ENCODE results near the gene LASP1NB.
A peak's percentile ranks its signal among the peaks of the same experiment; 100 is the strongest.

The LASP1NB gene

GRCh38 chr17:38889745-38890409 lies 35.5 kb upstream of the LASP1NB start:
- DNase-seq (no peak), ATAC-seq (ENCODE audit: low read depth) (no peak)
- Mint-ChIP-seq H3K4me3 (no peak overlapping the region), H3K27ac (no peak overlapping the region), H3K4me1 (peaks cover 33% of the 10 kb centered on the region), H3K9me3 (ENCODE audit: insufficient read depth) (no peaks in the 10 kb centered on the region), H3K27me3 (no peaks in the 10 kb centered on the region)
- no peak overlapping the region for H3K4me3 ChIP-seq (ENCODE audit: control extremely low read depth in 1 of 5, extremely low read depth in 1 of 5, insufficient read depth in 1 of 5, low read depth in 2 of 5, low read length in 4 of 5)
- H4K20me1 ChIP-seq (ENCODE audit: control insufficient read depth, insufficient read depth, low read length, poor library complexity, severe bottlenecking) = peaks cover 91% of the 10 kb centered on the region
- peak overlapping the region in 1 of 2 donors; percentile 62 for H3K27ac ChIP-seq (ENCODE audit: low read length in 2 of 2)
- no peak overlapping the region for H3K9ac ChIP-seq (ENCODE audit: low read length)
- ChIA-PET POLR2A (no interaction called here), CTCF (no interaction called here)
- H3K4me1 ChIP-seq (ENCODE audit: control insufficient read depth in 2 of 2, insufficient read depth in 2 of 2, low read length in 2 of 2) = peaks cover 19 to 51% of the 10 kb centered on the region in 2 donors
- no peak overlapping the region for H2AFZ ChIP-seq (ENCODE audit: insufficient read depth, low read depth, low read length, poor library complexity, severe bottlenecking)
- peaks cover 0 to 77% of the 10 kb centered on the region in 2 experiments for H3K36me3 ChIP-seq (replicated peaks in 1 of 2; ENCODE audit: control extremely low read depth in 1 of 2, control insufficient read depth in 1 of 2, extremely low read depth in 1 of 2, insufficient read depth in 2 of 2, low read length in 1 of 2)
- intact Hi-C loops (cut with micrococcal nuclease) = no loop called here
- H3K27me3 ChIP-seq (replicated peaks in 1 of 4; ENCODE audit: control extremely low read depth in 1 of 4, control insufficient read depth in 3 of 4, insufficient read depth in 4 of 4, low read length in 3 of 4) = no peaks in the 10 kb centered on the region
- H3K4me2 ChIP-seq (replicated peaks; ENCODE audit: low read depth, low read length, poor library complexity, severe bottlenecking) = no peak overlapping the region
- no peaks in the 10 kb centered on the region for H3K9me3 ChIP-seq (ENCODE audit: control extremely low read depth in 1 of 3, control insufficient read depth in 2 of 3, insufficient read depth in 1 of 3, low read length in 2 of 3)
- WGBS (ENCODE audit: insufficient coverage) = 81% methylated on average over 8 of the region's 12 CpGs
- peaks cover 98% of the 10 kb centered on the region for H3K79me2 ChIP-seq (ENCODE audit: control insufficient read depth, insufficient read depth, low read length)
- TF ChIP-seq EZH2 (IDR thresholded peaks at IDR 0.05; ENCODE audit: borderline replicate concordance, insufficient read depth, low read depth, low read length, poor library complexity, severe bottlenecking) (no peak), CTCF (IDR thresholded peaks at IDR 0.05) (no peak)

- Histone ChIP-seq H3K4me3 (ENCODE audit: control extremely low read depth in 1 of 5, extremely low read depth in 1 of 5, insufficient read depth in 1 of 5, low read depth in 2 of 5, low read length in 4 of 5) (no peak overlapping the region), H3K4me1 (ENCODE audit: control insufficient read depth in 2 of 2, insufficient read depth in 2 of 2, low read length in 2 of 2) (peaks cover 15 to 48% of the 10 kb centered on the region in 2 donors), H3K79me2 (ENCODE audit: control insufficient read depth, insufficient read depth, low read length) (peaks cover 96% of the 10 kb centered on the region), H3K36me3 (replicated peaks in 1 of 2; ENCODE audit: control extremely low read depth in 1 of 2, control insufficient read depth in 1 of 2, extremely low read depth in 1 of 2, insufficient read depth in 2 of 2, low read length in 1 of 2) (peaks cover 0 to 76% of the 10 kb centered on the region in 2 experiments), H3K4me2 (replicated peaks; ENCODE audit: low read depth, low read length, poor library complexity, severe bottlenecking) (no peak overlapping the region), H3K27me3 (replicated peaks in 1 of 4; ENCODE audit: control extremely low read depth in 1 of 4, control insufficient read depth in 3 of 4, insufficient read depth in 4 of 4, low read length in 3 of 4) (no peaks in the 10 kb centered on the region), H3K9ac (ENCODE audit: low read length) (no peak overlapping the region), H4K20me1 (ENCODE audit: control insufficient read depth, insufficient read depth, low read length, poor library complexity, severe bottlenecking) (peaks cover 86% of the 10 kb centered on the region), H3K9me3 (ENCODE audit: control extremely low read depth in 1 of 3, control insufficient read depth in 2 of 3, insufficient read depth in 1 of 3, low read length in 2 of 3) (no peaks in the 10 kb centered on the region), H2AFZ (ENCODE audit: insufficient read depth, low read depth, low read length, poor library complexity, severe bottlenecking) (no peak overlapping the region), H3K27ac (ENCODE audit: low read length in 2 of 2) (peak overlapping the region in 1 of 2 donors; percentile 62)
- CTCF ChIA-PET = no interaction called here
- 100% methylated on average over 1 of the region's 8 CpGs for WGBS (ENCODE audit: insufficient coverage)
- intact Hi-C loops (cut with micrococcal nuclease) = no loop called here
- ATAC-seq (ENCODE audit: low read depth) (no peak), DNase-seq (no peak)
- POLR2A ChIA-PET = no interaction called here
- no peak overlapping the region for H3K27ac Mint-ChIP-seq
- no peaks in the 10 kb centered on the region for H3K9me3 Mint-ChIP-seq (ENCODE audit: insufficient read depth)
- peaks cover 28% of the 10 kb centered on the region for H3K4me1 Mint-ChIP-seq
- no peaks in the 10 kb centered on the region for H3K27me3 Mint-ChIP-seq
- no peak overlapping the region for H3K4me3 Mint-ChIP-seq
- no peak for TF ChIP-seq EZH2 (IDR thresholded peaks at IDR 0.05; ENCODE audit: borderline replicate concordance, insufficient read depth, low read depth, low read length, poor library complexity, severe bottlenecking)
- TF ChIP-seq CTCF (IDR thresholded peaks at IDR 0.05) = no peak
Observed at GRCh38 chr17:38890410-38890746, 35.0 kb upstream of the LASP1NB start.
